ENCODE measurements around the gene USP12. TPM values are rescaled to one million over a fixed set of nuclear protein-coding genes. Genes with fewer than 3 reads are reported as not detected.
"Not testable (repeated sequence)": the region's sequence is repeated elsewhere in the genome, so short reads cannot be mapped to it uniquely, and the experiment has no call there.

The USP12 gene
- total RNA-seq, 1 donor from 2014 or later, result 30.9 TPM

DNA sequence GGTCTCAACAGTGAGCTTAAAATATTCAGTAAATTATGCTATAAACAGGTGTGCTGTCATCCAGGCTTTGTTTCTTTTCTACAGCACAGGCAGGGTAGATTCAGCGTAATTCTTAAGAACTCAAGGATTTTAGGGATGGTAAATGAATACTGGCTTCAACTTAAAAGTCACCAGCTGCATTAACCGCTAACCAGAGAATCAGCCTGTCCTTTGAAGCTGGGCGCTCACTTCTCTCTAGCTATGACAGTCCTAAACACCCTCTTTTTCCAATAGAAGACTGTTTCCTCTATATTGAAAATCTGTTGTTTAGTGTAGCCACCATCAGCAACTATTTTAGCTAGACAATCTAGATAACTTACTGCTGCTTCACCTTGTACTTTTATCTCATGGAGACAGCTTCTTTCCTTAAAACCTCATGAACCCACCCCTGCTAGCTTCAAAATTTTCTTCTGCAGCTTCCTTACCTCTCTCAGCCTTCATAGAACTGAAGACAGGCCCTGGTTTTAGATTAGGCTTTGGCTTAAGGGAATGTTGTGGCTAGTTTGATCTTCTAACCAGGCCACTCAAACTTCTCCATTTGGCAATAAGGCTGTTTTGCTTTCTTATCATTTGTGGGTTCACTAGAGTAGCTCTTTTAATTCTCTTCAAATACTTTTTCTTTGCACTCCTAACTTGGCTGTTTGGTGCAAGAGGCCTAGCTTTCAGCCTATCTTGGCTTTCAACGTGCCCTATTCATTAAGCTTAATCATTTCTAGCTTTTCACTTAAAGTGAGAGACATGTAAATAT lies 89.5 kb downstream of the USP12 start:
- DNase-seq (ENCODE audit: extremely low read depth, low read depth, low spot score), result no peak

DNA sequence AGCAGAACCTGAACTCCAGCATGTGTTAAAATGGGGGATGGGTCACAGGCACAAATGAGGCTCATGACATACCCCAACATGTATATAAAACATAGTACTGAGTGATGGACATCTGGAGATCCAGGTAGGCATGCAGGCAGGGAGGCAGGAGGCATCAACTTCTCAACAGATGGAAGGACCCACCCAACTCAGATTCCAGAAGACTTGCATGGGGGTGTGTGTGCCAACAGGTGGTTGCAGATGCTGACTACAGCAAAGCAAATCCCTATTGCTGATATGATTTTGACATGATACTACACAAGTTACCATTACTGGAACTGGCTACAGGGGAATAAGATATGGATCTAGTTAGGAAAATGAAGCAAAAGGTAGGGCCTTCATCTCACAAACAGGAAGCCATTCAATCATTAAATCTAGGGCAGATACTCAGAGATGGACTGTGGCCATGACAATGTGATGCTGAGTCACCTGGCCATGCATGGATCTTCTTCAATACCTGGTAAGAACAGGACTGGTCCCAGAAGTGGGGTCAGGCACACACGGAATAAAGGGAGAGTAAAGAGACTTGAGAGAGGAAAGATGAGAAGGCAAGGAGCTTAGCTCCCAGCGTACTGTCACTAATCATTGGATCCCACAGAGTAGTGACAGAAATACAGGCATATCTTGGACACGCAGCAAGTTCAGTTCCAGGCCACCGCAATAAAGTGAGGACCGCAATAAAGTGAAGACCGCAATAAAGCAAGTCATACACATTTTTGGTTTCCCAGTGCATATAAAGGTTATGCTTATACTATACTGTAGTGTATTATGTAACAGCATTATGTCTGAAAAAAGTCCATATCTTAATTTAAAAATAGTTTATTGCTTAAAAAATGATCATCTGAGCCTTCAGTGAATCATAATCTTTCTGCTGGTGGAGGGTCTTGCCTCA lies 91.3 kb downstream of the USP12 start:
- DNase-seq (ENCODE audit: extremely low read depth, low read depth, low spot score), result no peak

DNA sequence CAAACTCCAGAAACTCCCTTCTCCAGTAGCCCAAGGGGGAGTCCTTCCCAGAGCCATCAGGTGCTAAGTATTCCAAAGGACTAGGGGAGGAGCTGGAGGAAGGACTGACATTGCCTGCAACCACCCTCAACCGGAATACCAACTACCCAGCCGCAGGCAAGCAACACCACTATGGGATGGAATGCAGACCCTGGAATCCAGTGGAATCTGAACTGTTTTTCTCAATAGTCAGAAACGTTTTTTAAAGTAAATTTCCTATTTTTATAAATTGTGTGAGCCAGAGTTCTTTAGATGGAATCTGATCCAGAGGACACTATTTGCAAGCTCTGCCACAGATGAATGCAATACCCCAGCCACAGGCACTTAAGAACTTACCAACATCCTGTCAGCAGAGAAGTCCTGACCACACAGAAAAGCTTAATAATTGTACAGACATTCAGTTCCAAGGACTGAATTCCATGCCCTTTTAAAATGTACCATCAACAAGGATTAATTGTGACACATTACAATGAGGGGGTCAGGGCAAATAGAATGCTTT lies 92.1 kb downstream of the USP12 start:
- DNase-seq (ENCODE audit: extremely low read depth, low read depth, low spot score), result no peak

DNA sequence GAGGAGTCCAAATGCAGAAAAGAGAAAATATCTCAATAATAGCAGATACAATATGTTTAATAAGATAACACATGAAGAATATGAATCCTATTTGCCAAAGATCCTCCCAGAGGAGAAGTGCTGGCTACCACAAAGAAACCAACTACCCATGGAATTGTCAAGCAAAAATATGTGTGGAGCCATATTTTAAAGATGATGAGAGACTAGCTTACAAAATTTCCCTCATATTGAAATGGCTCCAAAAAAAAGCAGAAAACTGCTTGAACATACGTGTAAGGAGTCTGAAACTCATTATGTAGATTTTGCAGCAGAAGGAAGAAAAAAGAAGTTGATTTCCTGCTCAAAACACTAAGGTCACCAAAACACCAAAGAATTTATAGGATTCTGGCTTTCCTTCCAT lies 94.2 kb downstream of the USP12 start:
- DNase-seq (ENCODE audit: extremely low read depth, low read depth, low spot score), result no peak

DNA sequence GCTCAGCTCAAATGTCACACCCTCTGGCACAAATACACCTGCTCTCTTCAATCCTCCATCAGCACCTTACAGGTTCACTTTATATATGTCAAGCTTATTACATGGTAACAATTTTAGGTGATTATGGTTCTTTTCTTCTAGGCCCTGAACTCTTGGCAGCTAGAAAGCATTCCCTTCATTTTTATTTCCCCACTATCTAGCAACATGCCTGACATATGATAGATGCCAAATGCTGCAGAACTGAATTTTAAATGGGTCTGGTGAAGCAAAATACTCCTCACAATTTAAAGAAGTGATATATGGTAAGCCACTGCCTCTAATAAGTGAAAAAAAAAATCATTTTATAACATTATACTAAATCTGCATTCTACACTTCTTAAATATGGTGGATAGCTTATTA lies 95.2 kb downstream of the USP12 start:
- DNase-seq (ENCODE audit: extremely low read depth, low read depth, low spot score), result no peak

DNA sequence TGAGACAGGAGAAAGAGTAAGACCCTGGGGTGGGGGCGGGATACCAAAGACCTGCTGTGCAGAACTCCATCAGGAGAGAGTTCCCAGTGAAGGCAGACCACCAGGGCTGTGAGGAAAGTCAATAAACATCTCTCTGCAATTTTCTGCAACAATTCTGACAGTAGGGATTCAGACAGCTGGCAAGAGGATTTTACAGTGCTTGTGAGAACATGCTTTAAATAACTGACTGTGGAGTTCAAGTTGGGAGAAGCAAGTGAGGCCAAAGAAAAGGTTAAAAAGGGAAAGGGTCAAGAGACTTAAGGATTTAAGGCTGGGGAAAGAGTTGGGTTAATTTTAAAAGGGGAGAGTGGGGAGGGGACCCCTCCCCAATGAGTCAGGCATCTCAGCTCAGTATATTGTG lies 98.4 kb downstream of the USP12 start:
- DNase-seq (ENCODE audit: extremely low read depth, low read depth, low spot score), result no peak

DNA sequence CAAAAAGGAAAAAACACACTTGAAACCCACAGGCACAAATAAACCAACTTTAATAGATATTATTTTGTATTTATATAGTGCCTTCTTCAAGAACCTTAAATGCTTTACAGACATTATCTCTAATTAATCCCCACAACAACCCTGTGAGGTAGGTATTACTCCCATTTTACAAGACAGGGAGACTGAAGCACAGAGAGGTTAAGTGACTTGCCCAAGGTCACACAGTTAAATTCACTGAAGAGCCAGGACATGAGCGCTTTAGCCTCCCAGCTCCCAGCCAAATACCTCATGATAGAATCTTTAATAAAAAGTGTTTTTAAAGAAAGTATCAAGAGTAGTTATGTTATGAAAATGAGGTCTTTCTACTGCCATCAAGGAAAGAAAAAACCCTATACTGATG lies 105.5 kb downstream of the USP12 start:
- not testable (repeated sequence) for DNase-seq (ENCODE audit: extremely low read depth, low read depth, low spot score)

DNA sequence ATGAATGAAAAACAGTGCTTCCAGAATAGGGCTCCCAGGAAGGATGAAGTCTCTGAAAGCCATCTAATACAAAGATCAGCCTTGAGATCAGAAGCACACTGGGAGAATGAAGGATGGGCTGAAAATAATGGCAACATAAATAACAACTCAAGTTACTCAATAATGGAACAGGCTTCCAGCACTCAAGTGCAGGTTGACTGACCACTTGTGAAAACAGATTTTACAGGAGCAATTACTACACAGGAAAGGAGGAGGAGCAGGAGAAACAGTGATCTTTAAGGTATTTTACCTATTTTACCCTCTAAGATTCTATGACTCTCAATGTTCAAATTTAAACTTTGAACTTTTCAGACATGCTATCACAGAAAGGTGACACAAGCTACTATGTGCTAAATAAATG lies 106.0 kb downstream of the USP12 start:
- DNase-seq (ENCODE audit: extremely low read depth, low read depth, low spot score), result no peak

DNA sequence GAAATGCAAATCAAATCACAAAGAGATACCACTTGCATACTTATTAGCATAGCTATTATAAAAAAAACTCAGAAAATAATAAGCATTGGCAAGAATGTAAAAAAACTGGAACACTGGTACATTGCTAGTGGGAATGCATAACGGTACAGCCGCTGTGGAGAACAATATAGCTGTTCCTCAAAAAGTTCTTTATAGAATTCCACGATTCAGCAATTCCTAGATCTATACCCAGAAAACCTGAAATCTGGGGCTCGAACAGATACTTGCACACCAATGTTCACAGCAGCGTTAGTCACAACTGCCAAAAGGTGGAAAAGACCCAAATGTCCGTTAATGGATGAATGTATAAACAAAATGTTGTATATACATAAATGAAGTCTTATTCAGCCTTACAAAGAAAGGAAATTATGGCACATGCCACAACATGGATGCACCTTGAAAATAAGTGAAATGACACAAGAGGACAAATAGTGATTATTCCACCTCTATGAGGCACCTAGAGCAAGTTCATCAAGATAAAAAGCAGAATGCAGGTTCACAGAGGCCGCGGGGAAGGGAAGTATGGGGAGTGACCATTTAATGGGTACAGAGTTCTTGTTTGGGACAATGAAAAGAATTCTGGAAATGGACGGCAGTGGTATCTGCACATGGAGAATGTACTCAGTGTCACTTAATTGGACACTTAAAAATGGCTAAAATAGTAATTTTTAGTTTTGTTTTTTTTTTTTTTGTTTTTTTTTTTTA lies 107.2 kb downstream of the USP12 start:
- no peak for DNase-seq (ENCODE audit: extremely low read depth, low read depth, low spot score)

DNA sequence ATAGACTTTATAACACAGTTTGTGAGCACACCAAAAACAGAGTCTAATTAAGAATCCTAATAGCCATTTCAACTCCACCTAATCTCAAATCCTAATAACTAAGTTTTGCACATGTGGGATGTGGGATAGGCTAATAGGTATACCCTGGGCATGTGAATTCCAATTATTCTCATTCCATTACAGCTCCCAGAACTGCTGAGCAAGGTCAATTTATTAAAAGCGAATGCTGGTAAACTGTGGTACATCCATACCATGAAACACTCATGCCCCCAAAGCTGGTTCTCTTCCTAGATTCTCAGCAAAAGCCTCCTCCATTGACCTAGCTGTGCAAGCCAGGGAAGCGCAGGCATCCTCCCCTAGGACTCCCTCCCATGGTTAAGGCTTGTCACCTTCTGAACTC lies 113.8 kb downstream of the USP12 start:
- no peak for DNase-seq (ENCODE audit: extremely low read depth, low read depth, low spot score)

DNA sequence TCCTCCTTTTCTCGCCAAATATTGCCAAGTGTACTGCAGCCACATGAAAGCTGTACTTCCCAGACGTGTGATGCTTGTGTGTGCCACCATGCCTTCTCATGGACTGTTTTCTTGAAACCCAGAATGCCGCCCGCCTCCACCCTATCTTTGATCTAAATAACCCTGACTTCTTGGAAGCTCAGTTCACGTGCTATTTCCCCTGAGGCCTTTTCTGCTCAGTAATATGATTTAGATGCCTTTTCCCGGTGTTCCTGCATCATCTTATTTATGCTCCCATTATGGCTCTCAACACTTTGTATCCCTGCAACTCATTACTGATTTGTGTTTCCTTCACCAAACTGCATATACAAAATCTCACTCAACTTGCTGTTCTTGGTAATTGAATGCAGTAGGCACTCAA lies 116.1 kb downstream of the USP12 start:
- no peak for DNase-seq (ENCODE audit: extremely low read depth, low read depth, low spot score)

DNA sequence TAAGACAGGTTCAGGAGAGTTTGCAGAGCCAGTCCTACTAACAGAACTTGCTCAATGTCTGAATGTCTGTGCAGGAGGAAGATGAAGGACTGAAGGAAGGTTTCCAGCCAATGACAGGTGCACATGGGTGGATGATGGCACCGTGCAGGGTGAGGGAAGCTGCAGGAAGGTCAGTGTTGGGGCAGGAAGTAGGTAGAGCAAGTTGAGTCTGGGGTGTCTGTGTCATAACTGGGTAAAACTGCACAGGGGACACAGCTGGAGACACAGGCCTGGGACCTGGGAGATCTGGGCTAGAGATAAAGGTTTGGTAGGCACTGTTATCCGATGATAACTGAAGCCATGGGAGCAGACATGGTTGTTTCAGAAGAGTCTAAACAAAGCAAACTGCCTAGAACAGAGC lies 116.9 kb downstream of the USP12 start:
- DNase-seq (ENCODE audit: extremely low read depth, low read depth, low spot score), result no peak

DNA sequence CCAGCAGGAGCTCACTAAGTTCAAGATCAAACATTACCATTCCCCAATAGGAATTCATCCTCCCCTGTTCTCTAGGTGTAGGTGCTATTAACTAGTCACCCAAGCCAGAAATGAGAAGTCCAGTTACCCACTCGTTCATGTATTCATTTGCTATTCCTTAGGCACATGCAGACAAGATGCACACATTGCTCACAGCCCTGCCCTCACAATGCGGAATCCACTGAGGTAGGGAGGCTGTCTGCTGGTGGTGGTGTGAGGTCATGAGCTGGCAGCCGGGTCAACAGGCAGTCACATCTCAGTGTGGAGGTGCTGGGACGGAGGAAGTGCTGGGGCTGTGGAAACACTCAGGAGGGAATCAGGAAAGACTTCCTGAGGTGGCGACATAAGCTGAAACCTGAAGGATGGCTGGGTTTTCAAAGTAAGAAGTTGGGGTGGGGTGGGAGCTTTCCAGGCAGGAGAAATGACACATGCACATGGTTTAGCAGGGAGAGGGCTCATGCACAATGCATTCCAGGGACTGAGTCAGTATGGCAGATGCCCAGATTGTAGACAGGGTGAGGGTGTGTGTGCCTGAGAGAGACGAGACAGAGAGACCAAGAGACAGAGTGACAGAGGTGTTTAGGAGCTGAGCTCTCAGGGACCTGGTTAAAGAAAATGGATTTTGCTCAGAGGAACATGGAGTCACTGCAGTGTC lies 117.6 kb downstream of the USP12 start:
- DNase-seq (ENCODE audit: extremely low read depth, low read depth, low spot score), result no peak

DNA sequence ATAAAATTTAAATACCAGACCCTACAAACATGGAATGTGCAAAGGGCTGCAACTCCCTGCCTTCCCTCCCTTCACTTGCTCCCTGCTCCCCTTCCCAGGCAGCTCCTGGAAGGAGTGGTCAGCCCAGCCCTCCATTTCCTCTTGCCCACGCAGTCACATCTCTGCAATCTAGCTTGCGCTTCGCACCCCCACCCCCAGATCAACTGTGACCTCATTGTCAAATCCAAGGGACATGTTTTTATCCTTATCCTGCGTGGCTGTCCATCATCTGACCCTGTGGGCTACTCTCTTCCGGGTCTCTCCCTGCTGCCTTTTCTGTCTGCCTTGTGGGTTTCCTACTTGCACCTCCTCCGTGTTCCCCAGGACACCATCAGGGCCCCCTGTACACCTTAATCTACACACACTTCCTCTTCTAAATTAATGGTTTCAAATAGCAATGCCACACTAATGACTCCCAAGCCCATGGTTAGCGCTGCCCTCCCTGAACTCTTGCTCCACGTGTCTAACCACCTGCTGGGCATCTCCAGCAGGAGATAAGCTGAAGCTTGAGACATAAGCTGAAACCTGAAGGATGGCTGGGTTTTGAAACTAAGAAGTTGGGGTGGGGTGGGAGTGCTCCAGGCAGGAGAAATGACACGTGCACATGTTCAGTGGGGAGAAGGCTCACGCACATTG lies 118.3 kb downstream of the USP12 start:
- DNase-seq (ENCODE audit: extremely low read depth, low read depth, low spot score), result no peak

DNA sequence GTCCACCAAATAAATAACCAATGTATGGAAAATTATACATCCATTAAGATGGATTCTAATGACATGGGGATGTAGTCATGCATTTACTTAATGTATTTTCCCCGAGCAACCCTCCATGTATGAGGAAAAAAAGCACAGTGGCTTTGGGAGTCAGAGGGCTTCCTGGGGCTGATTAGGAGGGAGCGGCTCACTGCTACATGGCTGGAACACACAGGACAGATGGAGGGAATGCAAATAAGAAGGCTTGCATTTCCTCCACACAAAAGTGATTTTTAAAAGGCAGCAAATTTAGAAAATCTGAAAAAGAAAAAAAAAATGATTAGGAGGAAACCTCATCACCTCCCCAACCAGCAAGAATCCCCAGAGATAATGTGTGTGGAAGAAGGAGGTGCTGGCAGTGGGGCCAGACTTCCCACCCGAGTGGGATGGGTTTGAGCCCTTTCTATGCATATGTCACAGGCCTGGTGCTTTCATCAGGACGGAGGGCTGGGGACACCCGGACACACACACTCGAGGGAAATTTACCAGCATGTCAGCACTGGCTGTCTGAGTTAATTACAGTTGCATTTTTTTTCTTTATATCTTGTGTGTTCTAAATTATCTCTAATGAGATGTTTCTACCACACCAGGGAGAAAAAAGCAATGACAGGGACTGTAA lies 118.9 kb downstream of the USP12 start:
- no peak for DNase-seq (ENCODE audit: extremely low read depth, low read depth, low spot score)

DNA sequence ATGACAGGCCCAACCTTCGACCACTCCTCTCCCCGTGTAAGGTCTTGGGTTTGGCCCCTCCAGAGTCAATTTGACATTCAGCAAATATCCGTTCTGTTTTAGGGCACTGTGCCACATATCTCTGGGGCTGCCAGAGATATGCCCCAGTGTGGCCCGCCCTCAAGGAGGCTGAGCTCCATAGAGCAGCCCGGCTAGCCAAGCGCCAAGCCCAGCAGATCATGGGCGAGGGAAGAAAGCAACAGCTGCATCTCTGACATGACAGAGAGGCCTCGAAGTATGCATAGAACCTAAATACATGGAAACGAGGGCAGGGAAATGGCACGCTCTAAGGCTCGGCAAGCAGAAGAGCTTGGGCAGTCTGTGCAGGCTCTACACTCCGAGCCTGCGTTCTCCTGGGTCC lies 124.5 kb downstream of the USP12 start:
- DNase-seq (ENCODE audit: extremely low read depth, low read depth, low spot score), result no peak

DNA sequence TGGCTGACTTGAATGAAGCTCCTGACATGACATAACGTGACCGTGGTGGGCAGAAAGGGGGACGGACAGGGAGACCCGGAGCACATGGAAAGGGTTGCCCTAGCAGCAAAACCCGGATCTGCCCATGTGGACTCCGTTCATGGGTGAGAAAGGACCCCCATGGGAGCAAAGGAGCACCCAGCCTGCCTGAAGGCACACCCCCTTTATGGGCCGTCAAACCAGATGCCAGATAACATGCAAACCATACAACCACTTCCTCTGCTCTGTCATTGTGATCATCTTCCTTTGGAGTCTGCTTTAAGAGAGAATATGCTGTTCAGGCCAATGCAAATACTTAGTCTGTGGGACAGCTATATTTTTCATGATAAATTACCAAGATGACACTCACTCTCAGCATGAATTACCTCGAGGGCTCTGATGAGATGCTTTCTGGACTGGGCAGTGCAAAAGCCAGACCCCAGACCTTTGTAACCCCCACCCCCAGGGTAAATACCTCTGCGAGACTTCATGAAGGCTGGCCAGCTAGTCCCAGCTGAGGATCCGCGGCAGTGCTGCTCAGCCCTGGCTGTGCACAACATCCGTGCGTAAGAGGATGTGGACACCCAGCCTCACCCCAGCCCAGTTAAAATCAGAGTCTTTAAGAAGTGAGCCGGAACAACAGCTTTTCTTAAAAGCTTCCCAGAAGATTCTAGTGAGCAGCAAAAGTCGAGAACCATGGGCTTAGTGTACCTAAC lies 126.6 kb downstream of the USP12 start:
- DNase-seq (ENCODE audit: extremely low read depth, low read depth, low spot score), result no peak

DNA sequence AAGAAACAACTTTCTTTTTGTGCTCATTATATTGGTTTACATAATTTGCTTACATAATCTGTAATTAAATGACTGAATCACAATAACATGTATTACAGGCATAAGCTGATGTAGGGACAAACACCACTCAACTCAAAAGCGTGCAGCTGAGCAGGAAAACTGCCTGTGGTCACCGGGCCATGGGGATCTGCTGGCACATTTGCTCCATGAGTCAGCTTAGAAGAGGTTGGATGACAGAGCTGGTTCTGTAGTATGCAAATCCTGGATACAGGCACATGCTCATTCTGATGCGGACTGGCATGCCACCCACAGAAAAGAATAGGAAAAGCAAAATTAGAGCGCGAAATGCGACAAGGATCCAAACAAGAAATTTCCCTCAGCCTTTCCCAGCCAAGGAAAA lies 128.6 kb downstream of the USP12 start:
- no peak for DNase-seq (ENCODE audit: extremely low read depth, low read depth, low spot score)

DNA sequence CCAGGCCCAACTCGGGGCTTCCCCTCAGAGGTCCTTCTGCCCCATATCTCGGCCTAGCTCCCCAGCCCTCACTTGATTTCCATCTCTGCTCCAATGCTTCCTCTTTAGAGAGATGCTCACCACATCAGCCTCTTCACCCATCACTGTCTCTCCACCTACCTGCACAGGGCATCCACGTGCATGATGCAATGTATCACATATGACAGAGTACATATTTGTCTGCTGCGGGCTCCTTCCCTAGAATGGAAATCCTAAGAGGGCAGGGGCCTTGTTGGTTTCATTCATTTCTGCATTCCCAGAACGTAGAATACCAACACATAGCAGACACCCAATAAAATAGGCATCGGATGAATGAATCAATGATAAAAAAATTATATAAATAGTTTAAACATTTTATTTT lies 130.3 kb downstream of the USP12 start:
- no peak for DNase-seq (ENCODE audit: extremely low read depth, low read depth, low spot score)

Data from glomerular endothelial cell (primary cell).